ENCODE results near the gene C3orf20.
"Not testable (repeated sequence)": the region's sequence is repeated elsewhere in the genome, so short reads cannot be mapped to it uniquely, and the experiment has no call there.

C3orf20 gene

GRCh38 chr3:14808502-14809266 lies 133.7 kb downstream of the C3orf20 start:
- H3K27me3 ChIP-seq (ENCODE audit: control insufficient read depth in 2 of 2, insufficient read depth in 2 of 2, low read length in 2 of 2), result peaks cover 2 to 17% of the 10 kb centered on the region in 2 donors
- H3K4me3 ChIP-seq (ENCODE audit: low read length in 2 of 2), result no peak overlapping the region
- H3K9me3 ChIP-seq (ENCODE audit: control insufficient read depth in 2 of 2, low read length in 2 of 2), result no peaks in the 10 kb centered on the region
- peaks cover 0 to 8% of the 10 kb centered on the region in 2 donors for H3K4me1 ChIP-seq (ENCODE audit: control insufficient read depth in 2 of 2, insufficient read depth in 2 of 2, low read length in 2 of 2)
- no peak overlapping the region for H3K27ac ChIP-seq (ENCODE audit: low read depth in 2 of 2, low read length in 2 of 2)
- no peaks in the 10 kb centered on the region for H3K36me3 ChIP-seq (ENCODE audit: control insufficient read depth in 2 of 2, insufficient read depth in 2 of 2, low read length in 2 of 2)
- no peak overlapping the region for H3K9ac ChIP-seq (ENCODE audit: low read depth in 1 of 2, low read length in 2 of 2)

- H3K9ac ChIP-seq (ENCODE audit: low read depth in 1 of 2, low read length in 2 of 2); H3K27ac ChIP-seq (ENCODE audit: low read depth in 2 of 2, low read length in 2 of 2); H3K9me3 ChIP-seq (ENCODE audit: control insufficient read depth in 2 of 2, low read length in 2 of 2); H3K36me3 ChIP-seq (ENCODE audit: control insufficient read depth in 2 of 2, insufficient read depth in 2 of 2, low read length in 2 of 2); H3K4me1 ChIP-seq (ENCODE audit: control insufficient read depth in 2 of 2, insufficient read depth in 2 of 2, low read length in 2 of 2): not testable (repeated sequence)
- H3K27me3 ChIP-seq (ENCODE audit: control insufficient read depth in 2 of 2, insufficient read depth in 2 of 2, low read length in 2 of 2), result peaks cover 2 to 17% of the 10 kb centered on the region in 2 donors
- peak overlapping the region; percentile 17 to 50 for H3K4me3 ChIP-seq (ENCODE audit: low read length in 2 of 2)
Observed at GRCh38 chr3:14809611-14810010, 134.7 kb downstream of the C3orf20 start.

DNA sequence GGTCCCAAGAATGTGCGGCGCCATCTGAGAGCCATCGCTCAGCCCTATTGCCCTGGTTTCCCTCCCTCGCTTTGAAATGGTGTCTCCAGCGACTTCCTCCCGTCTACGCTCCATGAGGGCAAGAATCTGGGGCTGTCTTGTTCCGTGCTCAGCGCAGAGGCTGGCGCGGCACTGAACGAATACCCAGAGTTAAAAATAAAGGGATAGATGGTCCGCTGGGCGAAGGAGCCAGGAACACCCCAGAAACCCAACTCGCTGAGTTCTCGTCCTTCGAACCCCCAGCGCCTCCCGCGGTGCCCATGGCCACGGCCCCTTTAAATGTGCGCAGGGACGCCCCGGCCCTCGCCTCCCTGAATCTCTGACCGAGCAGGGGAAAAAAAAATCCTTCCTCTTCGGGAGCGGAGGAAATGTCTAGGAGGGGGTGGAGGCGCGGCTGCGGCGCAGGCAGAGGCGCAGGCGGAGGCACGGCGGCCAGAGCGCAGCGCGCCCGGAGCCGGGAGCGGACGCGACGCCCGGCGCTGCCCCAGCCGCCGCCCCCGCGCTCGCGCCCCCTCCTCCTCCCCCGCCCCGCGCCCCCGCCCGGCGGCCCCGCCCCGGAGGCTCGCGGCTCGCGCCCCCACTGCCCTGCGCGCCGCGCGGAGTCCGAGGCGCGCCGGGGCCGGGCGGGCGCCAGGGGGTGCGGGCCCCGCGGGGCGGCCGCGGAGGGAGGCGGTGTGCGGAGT lies 135.3 kb downstream of the C3orf20 start:
- H3K27me3 ChIP-seq (ENCODE audit: control insufficient read depth in 2 of 2, insufficient read depth in 2 of 2, low read length in 2 of 2), result peaks cover 2 to 19% of the 10 kb centered on the region in 2 donors
- H3K36me3 ChIP-seq (ENCODE audit: control insufficient read depth in 2 of 2, insufficient read depth in 2 of 2, low read length in 2 of 2), result no peaks in the 10 kb centered on the region
- H3K27ac ChIP-seq (ENCODE audit: low read depth in 2 of 2, low read length in 2 of 2), result peak overlapping the region in 1 of 2 donors; percentile 52
- H3K9ac ChIP-seq (ENCODE audit: low read depth in 1 of 2, low read length in 2 of 2), result peak overlapping the region in 1 of 2 donors; percentile 52
- no peaks in the 10 kb centered on the region for H3K9me3 ChIP-seq (ENCODE audit: control insufficient read depth in 2 of 2, low read length in 2 of 2)
- H3K4me3 ChIP-seq (ENCODE audit: low read length in 2 of 2), result peak overlapping the region; percentile 17 to 50
- no peaks in the 10 kb centered on the region for H3K4me1 ChIP-seq (ENCODE audit: control insufficient read depth in 2 of 2, insufficient read depth in 2 of 2, low read length in 2 of 2)

GRCh38 chr3:14810801-14811661 lies 136.1 kb downstream of the C3orf20 start:
- peak overlapping the region; percentile 41 to 52 for H3K9ac ChIP-seq (ENCODE audit: low read depth in 1 of 2, low read length in 2 of 2)
- H3K4me3 ChIP-seq (ENCODE audit: low read length in 2 of 2), result peak overlapping the region; percentile 47 to 65
- H3K27ac ChIP-seq (ENCODE audit: low read depth in 2 of 2, low read length in 2 of 2), result peak overlapping the region; percentile 56
- no peaks in the 10 kb centered on the region for H3K9me3 ChIP-seq (ENCODE audit: control insufficient read depth in 2 of 2, low read length in 2 of 2)
- no peaks in the 10 kb centered on the region for H3K36me3 ChIP-seq (ENCODE audit: control insufficient read depth in 2 of 2, insufficient read depth in 2 of 2, low read length in 2 of 2)
- H3K27me3 ChIP-seq (ENCODE audit: control insufficient read depth in 2 of 2, insufficient read depth in 2 of 2, low read length in 2 of 2), result peaks cover 2 to 19% of the 10 kb centered on the region in 2 donors
- H3K4me1 ChIP-seq (ENCODE audit: control insufficient read depth in 2 of 2, insufficient read depth in 2 of 2, low read length in 2 of 2), result no peaks in the 10 kb centered on the region

DNA sequence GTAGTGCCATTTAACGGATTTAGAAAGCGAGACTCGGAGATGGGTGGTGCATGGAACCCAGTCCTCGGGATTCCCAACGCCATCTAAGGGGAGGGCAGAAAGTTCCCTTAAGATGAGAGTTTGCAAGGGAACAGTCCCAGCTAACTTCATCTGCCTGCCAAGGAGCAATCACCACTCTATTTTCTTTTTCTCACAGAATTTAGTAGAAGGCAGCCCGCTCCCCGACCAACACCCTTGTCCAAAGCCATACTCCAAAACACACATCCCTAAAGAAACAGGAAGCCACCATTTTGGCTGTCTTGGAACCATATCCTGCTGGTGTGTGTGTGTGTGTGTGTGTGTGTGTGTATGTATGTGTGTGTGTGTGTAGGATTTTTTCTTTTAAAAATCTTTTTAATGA lies 136.7 kb downstream of the C3orf20 start:
- Histone ChIP-seq H3K4me3 (ENCODE audit: low read length in 2 of 2) (peak overlapping the region; percentile 47 to 65), H3K4me1 (ENCODE audit: control insufficient read depth in 2 of 2, insufficient read depth in 2 of 2, low read length in 2 of 2) (no peaks in the 10 kb centered on the region), H3K9ac (ENCODE audit: low read depth in 1 of 2, low read length in 2 of 2) (no peak overlapping the region), H3K27me3 (ENCODE audit: control insufficient read depth in 2 of 2, insufficient read depth in 2 of 2, low read length in 2 of 2) (peaks cover 2 to 19% of the 10 kb centered on the region in 2 donors), H3K27ac (ENCODE audit: low read depth in 2 of 2, low read length in 2 of 2) (peak overlapping the region; percentile 56), H3K36me3 (ENCODE audit: control insufficient read depth in 2 of 2, insufficient read depth in 2 of 2, low read length in 2 of 2) (no peaks in the 10 kb centered on the region), H3K9me3 (ENCODE audit: control insufficient read depth in 2 of 2, low read length in 2 of 2) (no peaks in the 10 kb centered on the region)

DNA sequence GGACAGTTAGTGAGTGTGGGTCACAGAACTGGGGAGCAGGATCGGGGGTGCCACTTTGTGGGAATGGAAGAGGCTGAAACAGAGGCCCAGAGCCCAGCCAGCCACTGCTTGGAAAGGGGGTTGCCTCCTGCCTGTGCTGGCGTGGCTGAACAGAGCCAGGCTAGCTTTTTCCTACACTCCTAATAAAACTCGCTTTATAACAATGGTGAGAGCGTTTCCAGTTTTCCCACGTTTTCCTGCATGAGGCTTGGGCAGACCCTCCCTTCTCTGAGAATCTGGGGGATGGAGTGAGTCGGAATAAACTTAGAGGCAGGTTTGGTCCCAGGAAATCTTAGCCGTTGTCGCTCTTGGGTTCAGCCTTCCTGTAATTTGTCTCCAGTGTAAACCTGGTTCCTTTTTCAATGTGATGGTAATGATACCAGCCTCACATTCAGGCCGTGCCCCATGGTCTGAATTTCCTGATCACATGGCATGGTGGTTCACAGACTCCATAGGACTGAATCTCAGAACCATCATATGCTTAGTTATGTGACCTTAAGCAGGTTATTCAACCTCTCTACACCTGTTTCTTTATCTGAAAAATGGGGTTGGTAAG lies 137.4 kb downstream of the C3orf20 start:
- Histone ChIP-seq H3K36me3 (ENCODE audit: control insufficient read depth in 2 of 2, insufficient read depth in 2 of 2, low read length in 2 of 2) (no peaks in the 10 kb centered on the region), H3K27ac (ENCODE audit: low read depth in 2 of 2, low read length in 2 of 2) (no peak overlapping the region), H3K9me3 (ENCODE audit: control insufficient read depth in 2 of 2, low read length in 2 of 2) (no peaks in the 10 kb centered on the region), H3K27me3 (ENCODE audit: control insufficient read depth in 2 of 2, insufficient read depth in 2 of 2, low read length in 2 of 2) (peaks cover 2 to 19% of the 10 kb centered on the region in 2 donors), H3K9ac (ENCODE audit: low read depth in 1 of 2, low read length in 2 of 2) (no peak overlapping the region), H3K4me3 (ENCODE audit: low read length in 2 of 2) (peak overlapping the region in 1 of 2 donors; percentile 65), H3K4me1 (ENCODE audit: control insufficient read depth in 2 of 2, insufficient read depth in 2 of 2, low read length in 2 of 2) (no peaks in the 10 kb centered on the region)

- Histone ChIP-seq H3K27ac (ENCODE audit: low read depth in 2 of 2, low read length in 2 of 2) (no peak overlapping the region), H3K9me3 (ENCODE audit: control insufficient read depth in 2 of 2, low read length in 2 of 2) (no peaks in the 10 kb centered on the region)
Observed at GRCh38 chr3:14814411-14814871, 139.5 kb downstream of the C3orf20 start.

DNA sequence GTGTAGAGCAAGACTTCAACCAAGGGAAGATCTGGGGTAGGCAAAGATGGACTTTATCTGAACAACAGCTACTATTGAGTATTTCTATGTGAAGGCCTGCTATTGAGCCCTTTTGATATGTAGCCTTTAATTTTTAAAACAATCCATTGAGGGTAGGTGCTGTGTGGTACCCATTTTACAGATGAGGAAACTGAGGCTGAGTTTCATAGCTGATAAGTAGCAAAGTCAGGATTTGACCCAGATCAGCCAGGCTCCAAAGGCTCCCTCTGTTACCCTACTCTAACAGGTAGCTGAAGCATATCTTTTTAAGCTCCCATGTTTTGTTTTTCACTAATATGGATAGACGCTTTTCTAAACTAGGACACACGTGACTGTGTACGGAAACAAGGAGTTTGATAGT lies 141.4 kb downstream of the C3orf20 start:
- Histone ChIP-seq H3K27ac (ENCODE audit: low read depth in 2 of 2, low read length in 2 of 2) (no peak overlapping the region), H3K9ac (ENCODE audit: low read depth in 1 of 2, low read length in 2 of 2) (no peak overlapping the region), H3K4me3 (ENCODE audit: low read length in 2 of 2) (no peak overlapping the region), H3K36me3 (ENCODE audit: control insufficient read depth in 2 of 2, insufficient read depth in 2 of 2, low read length in 2 of 2) (peaks cover 0 to 1% of the 10 kb centered on the region in 2 donors), H3K4me1 (ENCODE audit: control insufficient read depth in 2 of 2, insufficient read depth in 2 of 2, low read length in 2 of 2) (no peaks in the 10 kb centered on the region), H3K9me3 (ENCODE audit: control insufficient read depth in 2 of 2, low read length in 2 of 2) (no peaks in the 10 kb centered on the region), H3K27me3 (ENCODE audit: control insufficient read depth in 2 of 2, insufficient read depth in 2 of 2, low read length in 2 of 2) (peaks cover 0 to 10% of the 10 kb centered on the region in 2 donors)

More at GRCh38 chr3:14814411-14814871, 139.5 kb downstream of the C3orf20 start:
- Histone ChIP-seq H3K9ac (ENCODE audit: low read depth in 1 of 2, low read length in 2 of 2) (no peak overlapping the region), H3K4me1 (ENCODE audit: control insufficient read depth in 2 of 2, insufficient read depth in 2 of 2, low read length in 2 of 2) (no peaks in the 10 kb centered on the region), H3K36me3 (ENCODE audit: control insufficient read depth in 2 of 2, insufficient read depth in 2 of 2, low read length in 2 of 2) (no peaks in the 10 kb centered on the region), H3K4me3 (ENCODE audit: low read length in 2 of 2) (no peak overlapping the region), H3K27me3 (ENCODE audit: control insufficient read depth in 2 of 2, insufficient read depth in 2 of 2, low read length in 2 of 2) (peaks cover 0 to 19% of the 10 kb centered on the region in 2 donors)

- Histone ChIP-seq H3K27ac (ENCODE audit: low read depth in 2 of 2, low read length in 2 of 2) (no peak within 1 kb of the TSS), H3K9ac (ENCODE audit: low read depth in 1 of 2, low read length in 2 of 2) (no peak within 1 kb of the TSS), H3K36me3 (ENCODE audit: control insufficient read depth in 2 of 2, insufficient read depth in 2 of 2, low read length in 2 of 2) (peaks cover 0 to 2% of the 10 kb centered on the region in 2 donors), H3K4me3 (ENCODE audit: low read length in 2 of 2) (no peak within 1 kb of the TSS), H3K9me3 (ENCODE audit: control insufficient read depth in 2 of 2, low read length in 2 of 2) (no peaks in the 10 kb centered on the region), H3K27me3 (ENCODE audit: control insufficient read depth in 2 of 2, insufficient read depth in 2 of 2, low read length in 2 of 2) (peaks cover 0 to 6% of the 10 kb centered on the region in 2 donors), H3K4me1 (ENCODE audit: control insufficient read depth in 2 of 2, insufficient read depth in 2 of 2, low read length in 2 of 2) (no peaks in the 10 kb centered on the region)
Observed at GRCh38 chr3:14818804-14819500, 144.0 kb downstream of the C3orf20 start, which contains the start of gene FGD5. Gene FGD5 (plus strand): TSS chr3:14818962. CDS start chr3:14819072, 110 bp downstream.

All from mucosa of rectum (tissue), 2 donors.